ENCODE measurements around the gene MED13L. TPM values are rescaled to one million over a fixed set of nuclear protein-coding genes. Genes with fewer than 3 reads are reported as not detected.

MED13L gene
- total RNA-seq, 2 experiments from 2014 or later = 74.7 to 76.9 TPM

DNA sequence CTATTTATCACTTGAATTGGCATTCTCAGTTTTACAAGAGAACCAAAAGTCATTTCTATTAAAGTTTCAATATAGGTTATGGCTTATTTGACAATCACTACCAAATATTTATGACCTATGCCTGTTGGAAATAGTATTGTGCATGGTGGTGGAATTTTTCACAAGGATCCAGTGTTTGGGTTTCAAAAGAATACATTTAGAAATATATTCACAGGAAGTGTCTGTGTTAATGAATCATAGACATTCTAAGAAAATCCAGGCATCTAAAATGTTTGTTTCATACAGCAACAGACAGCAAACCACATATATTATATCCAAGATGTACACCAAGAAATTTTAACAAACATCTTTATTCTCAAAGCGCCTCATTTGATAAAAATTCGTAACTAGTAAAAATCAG, 92.7 kb downstream of the MED13L start:
- DNase-seq (no peak), ATAC-seq (no peak)
- Mint-ChIP-seq H3K9me3 (ENCODE audit: insufficient read depth) (no peaks in the 10 kb centered on the region), H3K27ac (no peak overlapping the region), H3K27me3 (ENCODE audit: low read depth) (no peaks in the 10 kb centered on the region), H3K36me3 (ENCODE audit: low read depth) (peaks cover 2% of the 10 kb centered on the region), H3K4me1 (ENCODE audit: low read depth) (peaks cover 63% of the 10 kb centered on the region), H3K4me3 (no peak overlapping the region)
- CTCF ChIA-PET = interaction anchor here (0.9 to 1.4 kb wide), 3 partner anchors 10 to 53 kb away, joined by 3 to 6 read pairs (median 3); no protein-coding TSS in a partner anchor
- POLR2A ChIA-PET = no interaction called here

DNA sequence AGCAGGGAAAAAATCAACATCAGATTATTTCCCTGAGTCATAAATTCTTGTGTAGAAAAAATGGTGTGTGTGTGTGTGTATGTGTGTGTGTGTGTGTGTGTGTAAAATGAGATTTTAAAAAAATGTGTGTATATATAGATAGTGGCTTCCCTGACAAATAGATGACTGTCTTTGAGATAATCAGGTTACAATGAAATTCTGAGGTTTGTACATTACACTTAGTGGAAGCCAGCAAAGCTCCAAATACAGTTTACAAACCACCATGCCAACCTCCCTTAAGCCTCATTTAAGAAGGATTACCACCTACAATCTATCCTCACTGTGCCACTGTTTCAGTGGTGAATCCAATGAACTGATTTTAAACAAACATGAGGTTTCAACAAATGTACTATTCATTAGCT, 93.8 kb downstream of the MED13L start:
- Mint-ChIP-seq H3K27ac (no peak overlapping the region), H3K4me1 (ENCODE audit: low read depth) (peaks cover 59% of the 10 kb centered on the region), H3K9me3 (ENCODE audit: insufficient read depth) (no peaks in the 10 kb centered on the region), H3K36me3 (ENCODE audit: low read depth) (no peaks in the 10 kb centered on the region), H3K4me3 (no peak overlapping the region), H3K27me3 (ENCODE audit: low read depth) (no peaks in the 10 kb centered on the region)
- DNase-seq (no peak), ATAC-seq (no peak)
- ChIA-PET POLR2A (interaction anchor here (0.6 kb wide), 1 partner anchor 256 kb away, joined by 3 read pairs; no protein-coding TSS in a partner anchor), CTCF (interaction anchor here (0.9 to 1.4 kb wide), 3 partner anchors 11 to 54 kb away, joined by 3 to 6 read pairs (median 3); no protein-coding TSS in a partner anchor)

DNA sequence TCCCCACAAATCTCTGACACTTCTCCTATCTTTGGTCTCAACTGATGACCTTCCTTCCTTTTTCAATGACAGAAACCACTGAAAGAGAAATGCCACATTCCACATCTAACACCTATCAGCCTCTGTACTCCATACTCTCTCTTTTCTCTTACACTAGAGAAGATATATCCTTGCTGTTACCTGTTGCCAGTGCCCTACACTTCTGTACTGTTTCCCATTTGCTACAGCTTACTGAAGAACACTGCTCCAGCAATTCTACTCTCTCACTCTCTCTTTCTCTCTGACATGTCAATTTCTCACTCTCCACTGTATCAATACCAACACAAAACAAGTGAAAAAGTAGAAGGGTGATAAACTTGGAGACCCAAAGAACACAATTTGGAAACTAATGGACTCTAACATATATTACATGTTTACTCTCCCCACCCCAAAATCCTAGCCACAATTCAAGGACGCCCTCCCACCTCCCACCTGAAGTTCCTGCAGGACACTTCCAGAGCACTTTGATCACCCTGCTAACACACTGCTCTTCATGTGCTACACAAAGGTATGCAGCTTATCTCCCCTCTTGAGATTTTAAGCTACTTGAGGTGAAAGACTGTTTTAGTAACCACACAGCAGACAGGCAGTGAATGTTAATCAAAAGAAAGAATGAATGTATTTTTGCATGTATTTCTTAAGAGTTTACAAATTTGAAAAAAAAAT, 95.0 kb downstream of the MED13L start:
- Mint-ChIP-seq H3K4me3 (no peak overlapping the region), H3K4me1 (ENCODE audit: low read depth) (peaks cover 50% of the 10 kb centered on the region), H3K27me3 (ENCODE audit: low read depth) (no peaks in the 10 kb centered on the region), H3K9me3 (ENCODE audit: insufficient read depth) (no peaks in the 10 kb centered on the region), H3K27ac (no peak overlapping the region), H3K36me3 (ENCODE audit: low read depth) (no peaks in the 10 kb centered on the region)
- DNase-seq (no peak), ATAC-seq (no peak)
- CTCF ChIA-PET = interaction anchor here (0.7 to 1.1 kb wide), 3 partner anchors 12 to 521 kb away, joined by 3 to 5 read pairs (median 3); no protein-coding TSS in a partner anchor
- POLR2A ChIA-PET = no interaction called here

DNA sequence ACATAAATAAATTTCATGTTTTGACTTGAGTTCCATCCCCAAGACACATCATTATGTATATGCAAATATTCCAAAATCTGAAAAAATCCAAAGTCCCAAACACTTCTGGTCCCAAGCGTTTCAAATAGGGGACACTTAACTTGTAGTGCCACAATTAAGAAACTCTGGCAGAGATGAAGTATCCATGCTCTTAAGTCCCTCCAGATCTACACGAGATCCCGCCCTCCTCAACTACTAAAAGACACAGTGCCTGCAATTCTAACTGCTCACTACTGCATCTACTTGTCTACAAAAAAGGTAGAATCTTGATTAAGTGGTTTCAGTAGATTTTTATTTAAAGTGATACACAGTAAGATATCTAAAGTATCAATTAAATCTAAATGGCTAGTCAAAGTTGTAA, 97.0 kb downstream of the MED13L start:
- peaks cover 2% of the 10 kb centered on the region for H3K36me3 Mint-ChIP-seq (ENCODE audit: low read depth)
- H3K4me1 Mint-ChIP-seq (ENCODE audit: low read depth) = peaks cover 33% of the 10 kb centered on the region
- POLR2A ChIA-PET = no interaction called here
- no peak for ATAC-seq
- DNase-seq = no peak
- no peaks in the 10 kb centered on the region for H3K27me3 Mint-ChIP-seq (ENCODE audit: low read depth)
- no peak overlapping the region for H3K27ac Mint-ChIP-seq
- no peaks in the 10 kb centered on the region for H3K9me3 Mint-ChIP-seq (ENCODE audit: insufficient read depth)
- H3K4me3 Mint-ChIP-seq = no peak overlapping the region
- CTCF ChIA-PET = no interaction called here

DNA sequence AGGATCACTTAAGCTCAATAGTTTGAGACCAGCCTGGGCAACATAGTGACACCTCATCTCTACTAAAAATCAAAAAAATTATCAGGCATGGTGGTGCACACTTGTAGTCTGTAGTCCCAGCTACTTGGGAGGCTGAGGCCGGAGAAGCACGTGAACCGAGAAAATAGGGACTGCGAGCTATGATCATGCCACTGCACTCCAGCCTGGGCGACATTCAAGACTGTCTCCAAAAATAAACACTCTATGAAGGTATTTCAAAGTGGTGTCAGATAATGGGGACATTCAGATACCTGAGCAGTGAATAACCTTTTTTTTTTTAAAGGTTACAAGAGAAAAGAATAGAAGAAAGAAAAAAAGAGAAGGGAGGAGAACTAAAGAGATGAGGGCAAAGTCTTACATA, 98.1 kb downstream of the MED13L start:
- Mint-ChIP-seq H3K4me3 (no peak overlapping the region), H3K27ac (no peak overlapping the region), H3K27me3 (ENCODE audit: low read depth) (no peaks in the 10 kb centered on the region), H3K36me3 (ENCODE audit: low read depth) (peaks cover 2% of the 10 kb centered on the region), H3K9me3 (ENCODE audit: insufficient read depth) (no peaks in the 10 kb centered on the region), H3K4me1 (ENCODE audit: low read depth) (peaks cover 22% of the 10 kb centered on the region)
- no peak for DNase-seq
- no peak for ATAC-seq
- ChIA-PET POLR2A (no interaction called here), CTCF (no interaction called here)

DNA sequence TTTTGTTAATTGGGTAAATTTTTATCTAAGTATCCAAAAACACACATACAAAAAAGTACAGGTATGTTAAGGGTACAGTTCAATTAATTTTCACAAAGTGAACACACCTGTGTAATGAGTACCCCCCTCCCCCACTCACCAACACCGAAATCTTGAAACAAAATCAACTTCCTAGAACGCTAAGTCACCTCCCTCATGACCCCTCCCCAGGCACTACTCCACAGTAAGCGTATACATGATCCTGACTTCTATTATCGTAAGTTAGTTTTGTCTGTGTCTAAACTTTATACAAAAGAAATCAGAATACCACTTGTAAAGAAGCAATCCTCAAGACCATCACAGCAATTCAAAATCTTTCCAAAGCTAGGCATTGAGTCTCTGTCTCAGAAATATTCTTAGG, 100.5 kb downstream of the MED13L start:
- ChIA-PET POLR2A (interaction anchor here (1.3 kb wide), 1 partner anchor 141 kb away, joined by 3 read pairs; no protein-coding TSS in a partner anchor), CTCF (interaction anchor here (1.0 kb wide), 1 partner anchor 71 kb away, joined by 4 read pairs; no protein-coding TSS in a partner anchor)
- no peaks in the 10 kb centered on the region for H3K27me3 Mint-ChIP-seq (ENCODE audit: low read depth)
- H3K27ac Mint-ChIP-seq = no peak overlapping the region
- DNase-seq = no peak
- no peak overlapping the region for H3K4me3 Mint-ChIP-seq
- no peak for ATAC-seq
- H3K4me1 Mint-ChIP-seq (ENCODE audit: low read depth) = peaks cover 15% of the 10 kb centered on the region
- H3K36me3 Mint-ChIP-seq (ENCODE audit: low read depth) = peaks cover 2% of the 10 kb centered on the region
- H3K9me3 Mint-ChIP-seq (ENCODE audit: insufficient read depth) = no peaks in the 10 kb centered on the region

DNA sequence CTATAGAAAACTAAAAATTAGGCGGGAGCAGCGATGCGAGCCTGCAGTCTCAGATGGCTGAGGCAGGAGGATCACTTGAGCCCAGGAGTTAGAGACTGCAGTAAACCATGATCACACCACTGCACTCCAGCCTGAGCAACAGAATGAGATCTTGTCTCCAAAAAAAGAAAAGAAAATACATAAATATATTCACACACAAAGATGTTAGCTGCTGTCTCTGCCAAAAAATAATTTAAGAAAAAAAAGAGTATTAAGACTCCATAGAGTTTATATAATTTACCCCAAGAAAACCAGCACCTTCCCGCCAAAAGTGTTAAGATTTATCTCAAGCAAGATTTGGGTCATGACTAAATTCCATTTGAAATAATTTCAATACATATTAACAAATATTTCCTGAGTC, 102.6 kb downstream of the MED13L start:
- ChIA-PET CTCF (no interaction called here), POLR2A (no interaction called here)
- peaks cover 27% of the 10 kb centered on the region for H3K4me1 Mint-ChIP-seq (ENCODE audit: low read depth)
- no peak overlapping the region for H3K4me3 Mint-ChIP-seq
- peaks cover 4% of the 10 kb centered on the region for H3K36me3 Mint-ChIP-seq (ENCODE audit: low read depth)
- DNase-seq (no peak), ATAC-seq (no peak)
- no peaks in the 10 kb centered on the region for H3K9me3 Mint-ChIP-seq (ENCODE audit: insufficient read depth)
- H3K27ac Mint-ChIP-seq = no peak overlapping the region
- no peaks in the 10 kb centered on the region for H3K27me3 Mint-ChIP-seq (ENCODE audit: low read depth)

DNA sequence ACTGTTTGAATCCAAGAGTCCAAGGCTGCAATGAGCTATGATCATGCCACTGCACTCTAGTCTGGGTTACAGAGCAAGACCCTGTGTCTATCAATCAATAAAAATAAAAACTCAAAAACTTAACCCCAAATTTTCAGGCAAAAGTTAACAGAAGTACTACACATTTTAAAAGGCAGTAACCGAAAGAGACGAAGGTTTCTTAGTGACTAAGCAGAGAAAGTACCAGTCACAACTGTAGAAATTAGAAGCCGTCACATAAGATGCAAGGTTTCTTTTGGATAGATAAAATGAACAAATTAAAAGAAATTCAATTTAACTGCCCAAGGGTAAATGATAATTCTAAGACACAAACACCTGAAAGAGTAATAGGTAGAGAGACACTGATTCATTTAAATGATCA, 103.5 kb downstream of the MED13L start:
- DNase-seq (no peak), ATAC-seq (no peak)
- peaks cover 5% of the 10 kb centered on the region for H3K36me3 Mint-ChIP-seq (ENCODE audit: low read depth)
- no peak overlapping the region for H3K4me3 Mint-ChIP-seq
- ChIA-PET POLR2A (no interaction called here), CTCF (interaction anchor here (1.1 kb wide), 1 partner anchor 21 kb away, joined by 4 read pairs; no protein-coding TSS in a partner anchor)
- H3K27me3 Mint-ChIP-seq (ENCODE audit: low read depth) = no peaks in the 10 kb centered on the region
- no peak overlapping the region for H3K27ac Mint-ChIP-seq
- H3K9me3 Mint-ChIP-seq (ENCODE audit: insufficient read depth) = no peaks in the 10 kb centered on the region
- peaks cover 29% of the 10 kb centered on the region for H3K4me1 Mint-ChIP-seq (ENCODE audit: low read depth)

DNA sequence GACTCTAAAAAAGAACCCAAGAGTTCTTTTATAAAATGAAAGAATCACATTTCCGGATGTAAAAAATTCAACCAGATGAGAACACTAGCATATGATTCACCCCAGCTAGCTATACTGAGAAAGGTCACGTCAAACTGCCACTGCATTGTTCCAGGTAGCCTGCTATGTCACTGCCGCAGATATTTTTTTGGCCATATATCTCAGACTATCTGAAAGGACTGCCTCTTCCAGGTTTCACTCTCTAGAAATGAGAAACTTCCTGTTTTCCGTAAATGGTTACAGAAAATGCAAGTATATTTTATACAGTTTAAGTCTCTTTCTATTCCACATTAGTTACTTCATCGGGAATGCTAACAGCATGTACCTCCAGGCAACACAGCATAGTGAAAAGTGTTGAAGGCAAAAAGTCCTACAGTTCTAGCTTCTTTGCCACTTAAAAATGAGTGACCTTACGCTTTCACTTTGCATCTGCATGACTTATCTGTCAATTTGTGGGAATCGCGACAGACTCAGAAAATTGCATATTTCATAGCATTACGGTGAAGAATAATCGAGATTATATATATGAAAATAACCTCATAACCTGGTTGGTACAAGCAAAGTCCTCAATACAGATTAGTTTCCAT, 105.2 kb downstream of the MED13L start:
- Mint-ChIP-seq H3K36me3 (ENCODE audit: low read depth) (peaks cover 8% of the 10 kb centered on the region), H3K9me3 (ENCODE audit: insufficient read depth) (no peaks in the 10 kb centered on the region), H3K4me1 (ENCODE audit: low read depth) (peaks cover 29% of the 10 kb centered on the region), H3K27ac (peak overlapping the region; percentile 90), H3K27me3 (ENCODE audit: low read depth) (no peaks in the 10 kb centered on the region), H3K4me3 (peak overlapping the region; percentile 78)
- ATAC-seq = peak; percentile 96
- CTCF ChIA-PET = interaction anchor here (1.0 to 2.3 kb wide), 5 partner anchors 22 to 175 kb away, joined by 3 to 14 read pairs (median 3); no protein-coding TSS in a partner anchor
- POLR2A ChIA-PET = interaction anchor here (0.7 to 1.5 kb wide), 7 partner anchors 15 to 112 kb away, joined by 3 to 6 read pairs (median 3); no protein-coding TSS in a partner anchor
- DNase-seq = peak; percentile 66

DNA sequence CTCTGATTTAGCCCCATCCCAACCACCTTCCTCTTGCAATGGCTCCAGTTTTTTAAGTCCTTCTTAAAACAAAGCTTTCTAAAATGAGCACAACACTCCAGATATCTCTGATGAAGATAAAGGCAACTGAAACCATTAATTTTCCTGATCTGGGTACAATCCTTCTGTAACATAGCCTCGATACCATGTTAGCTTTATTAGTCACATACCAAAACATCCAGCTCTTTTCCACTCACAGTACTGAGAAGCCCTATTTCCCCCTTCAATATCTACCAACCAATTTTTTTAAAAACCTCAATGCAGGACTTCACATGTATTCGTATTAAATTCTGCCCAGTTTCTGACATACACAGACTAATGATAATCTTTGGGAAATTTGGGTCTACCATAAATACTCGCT, 105.9 kb downstream of the MED13L start:
- H3K27me3 Mint-ChIP-seq (ENCODE audit: low read depth) = no peaks in the 10 kb centered on the region
- H3K4me3 Mint-ChIP-seq = peak overlapping the region; percentile 78
- H3K36me3 Mint-ChIP-seq (ENCODE audit: low read depth) = peaks cover 5% of the 10 kb centered on the region
- peak overlapping the region; percentile 90 for H3K27ac Mint-ChIP-seq
- CTCF ChIA-PET = interaction anchor here (0.8 to 2.3 kb wide), 8 partner anchors 13 to 197 kb away, joined by 3 to 14 read pairs (median 3); no protein-coding TSS in a partner anchor
- H3K9me3 Mint-ChIP-seq (ENCODE audit: insufficient read depth) = no peaks in the 10 kb centered on the region
- peaks cover 29% of the 10 kb centered on the region for H3K4me1 Mint-ChIP-seq (ENCODE audit: low read depth)
- no peak for DNase-seq
- POLR2A ChIA-PET = interaction anchor here (0.6 to 1.5 kb wide), 5 partner anchors 23 to 963 kb away, joined by 3 to 6 read pairs (median 4); no protein-coding TSS in a partner anchor
- ATAC-seq = no peak

DNA sequence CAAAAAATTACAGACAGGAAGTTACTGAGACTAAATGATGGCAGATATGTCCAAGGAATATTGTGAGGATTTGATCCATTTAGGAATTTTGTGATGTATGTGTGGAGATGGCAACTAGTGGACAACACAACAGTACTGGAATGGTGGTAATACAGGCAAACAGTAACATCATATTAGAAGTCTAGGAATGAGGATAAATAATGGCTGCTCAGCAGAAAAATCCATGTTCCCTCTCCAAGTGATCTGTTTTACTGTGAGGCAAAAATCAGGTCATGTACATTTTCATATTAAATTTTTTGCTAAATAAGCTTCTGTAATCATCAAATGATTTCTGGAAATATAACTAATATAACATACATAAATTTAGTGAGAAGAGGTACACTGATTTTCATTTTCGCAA, 108.4 kb downstream of the MED13L start:
- DNase-seq (no peak), ATAC-seq (no peak)
- Mint-ChIP-seq H3K4me1 (ENCODE audit: low read depth) (peaks cover 49% of the 10 kb centered on the region), H3K36me3 (ENCODE audit: low read depth) (peaks cover 5% of the 10 kb centered on the region), H3K9me3 (ENCODE audit: insufficient read depth) (no peaks in the 10 kb centered on the region), H3K27me3 (ENCODE audit: low read depth) (no peaks in the 10 kb centered on the region), H3K4me3 (no peak overlapping the region), H3K27ac (no peak overlapping the region)
- POLR2A ChIA-PET = no interaction called here
- CTCF ChIA-PET = interaction anchor here (2.0 kb wide), 1 partner anchor 67 kb away, joined by 5 read pairs; no protein-coding TSS in a partner anchor

DNA sequence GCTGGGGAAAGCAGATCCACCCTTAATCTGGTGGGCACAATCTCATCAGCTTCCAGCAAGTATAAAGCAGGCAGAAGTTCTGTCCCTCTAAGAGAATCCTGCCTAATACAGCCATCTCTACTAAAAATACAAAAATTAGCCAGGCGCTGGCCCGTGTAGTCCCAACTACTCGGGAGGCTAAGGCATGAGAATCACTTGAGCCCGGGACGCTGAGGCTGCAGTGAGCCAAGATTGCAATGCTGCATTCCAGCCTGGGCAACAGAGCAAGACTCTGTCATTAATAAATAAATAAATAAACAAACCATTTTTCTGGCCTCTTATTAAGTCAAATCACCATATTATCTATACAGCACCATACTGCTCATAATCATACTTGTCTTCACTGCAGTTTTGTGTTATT, 111.2 kb downstream of the MED13L start:
- no peak overlapping the region for H3K4me3 Mint-ChIP-seq
- H3K4me1 Mint-ChIP-seq (ENCODE audit: low read depth) = peaks cover 34% of the 10 kb centered on the region
- no peak overlapping the region for H3K27ac Mint-ChIP-seq
- H3K36me3 Mint-ChIP-seq (ENCODE audit: low read depth) = peaks cover 7% of the 10 kb centered on the region
- DNase-seq = no peak
- ChIA-PET POLR2A (no interaction called here), CTCF (no interaction called here)
- ATAC-seq = no peak
- H3K9me3 Mint-ChIP-seq (ENCODE audit: insufficient read depth) = no peaks in the 10 kb centered on the region
- H3K27me3 Mint-ChIP-seq (ENCODE audit: low read depth) = no peaks in the 10 kb centered on the region

Measured in activated CD8-positive, alpha-beta T cell treated with anti-CD3 and anti-CD28 coated beads, Interleukin-2, amount 10 ng/mL, durations not matched to agents 7 days and 5 days (primary cell).